Large intestine (tissue), 3 donors: ENCODE measurements around the gene ANLN. TPM values are rescaled to one million over a fixed set of nuclear protein-coding genes. Genes with fewer than 3 reads are reported as not detected.
"Not testable (repeated sequence)": the region's sequence is repeated elsewhere in the genome, so short reads cannot be mapped to it uniquely, and the experiment has no call there.

Source experiments
- DNase-seq, 2 donors: peaks; one replicate each; pipeline versions ENCODE4 v3.0.0 to v3.0.0-alpha.2; 2013
- H3K27ac ChIP-seq: one replicate; pipeline ENCODE4 v1.5.1; 2013; ENCODE audit warnings: low read length
- H3K27me3 ChIP-seq: 2 replicates; pipeline ENCODE4 v1.6.1; 2013; ENCODE audit warnings: low read length; ENCODE audit not compliant: control insufficient read depth, insufficient read depth
- H3K36me3 ChIP-seq: 2 replicates; pipeline ENCODE4 v1.6.1; 2013; ENCODE audit warnings: low read length; ENCODE audit not compliant: control insufficient read depth, insufficient read depth
- H3K4me1 ChIP-seq: one replicate; pipeline ENCODE4 v1.6.1; 2013; ENCODE audit warnings: low read length; ENCODE audit not compliant: control insufficient read depth, insufficient read depth
- H3K4me3 ChIP-seq: one replicate; pipeline ENCODE4 v1.5.1; 2013; ENCODE audit warnings: low read length
- H3K9me3 ChIP-seq: one replicate; pipeline ENCODE4 v1.6.1; 2013; ENCODE audit warnings: mild to moderate bottlenecking, low read depth, low read length, moderate library complexity; ENCODE audit not compliant: control insufficient read depth
- WGBS: methylation state at CpG from one replicate; pipeline ENCODE4 v1.1.5; 2013; ENCODE audit warnings: low lambda C conversion rate; ENCODE audit not compliant: insufficient coverage; 5-methylcytosine and 5-hydroxymethylcytosine counted together
- polyA plus RNA-seq: library from polyadenylated mRNA; unstranded; fragments of 120-200 nt; gene quantifications from one replicate; pipeline ENCODE4 v1.2.1, GENCODE V29; 2013

The ANLN gene
- polyA plus RNA-seq, 1 donor: 19.4 TPM

DNA sequence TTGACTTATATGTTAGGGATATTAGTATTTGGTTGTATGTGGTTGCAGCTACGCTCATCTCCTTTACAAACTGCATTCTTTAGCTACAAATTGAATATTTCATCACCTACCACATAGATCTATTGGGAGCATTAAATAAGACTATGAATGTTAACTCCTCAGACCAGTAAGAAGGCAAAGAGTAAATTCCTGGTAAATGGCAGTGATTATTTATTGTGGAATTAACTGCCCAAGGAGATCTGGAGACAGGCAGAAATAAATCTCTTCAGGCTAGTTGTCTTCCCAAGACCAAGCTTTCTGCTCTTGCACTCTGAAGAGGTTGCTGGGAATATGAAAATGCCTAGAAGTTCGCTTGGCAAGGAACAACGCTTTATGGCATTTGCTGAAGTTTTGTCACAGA lies 74.6 kb downstream of the ANLN start:
- no peak overlapping the region for H3K27ac ChIP-seq
- no peaks in the 10 kb centered on the region for H3K9me3 ChIP-seq
- H3K27me3 ChIP-seq: no peaks in the 10 kb centered on the region
- no peaks in the 10 kb centered on the region for H3K36me3 ChIP-seq
- 100% methylated on average over 1 of the region's 3 CpGs for WGBS
- no peak for DNase-seq
- H3K4me3 ChIP-seq: no peak overlapping the region
- H3K4me1 ChIP-seq: no peaks in the 10 kb centered on the region

DNA sequence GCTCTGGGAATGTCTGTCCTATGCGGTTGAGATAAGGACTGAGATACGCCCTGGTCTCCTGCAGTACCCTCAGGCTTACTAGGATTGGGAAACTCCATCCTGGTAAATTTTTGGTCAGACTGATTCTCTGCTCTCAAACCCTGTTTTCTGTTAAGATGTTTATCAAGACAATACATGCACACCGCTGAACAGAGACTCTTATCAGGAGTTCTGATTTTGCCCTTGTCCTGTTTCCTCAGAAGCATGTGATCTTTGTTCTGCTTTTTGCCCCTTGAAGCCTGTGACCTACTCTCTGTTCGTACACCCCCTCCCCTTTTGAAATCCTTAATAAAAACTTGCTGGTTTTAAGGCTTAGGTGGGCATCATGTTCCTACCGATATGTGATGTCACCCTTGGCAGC lies 76.3 kb downstream of the ANLN start:
- H3K27ac ChIP-seq, H3K9me3 ChIP-seq, DNase-seq, H3K4me1 ChIP-seq, H3K4me3 ChIP-seq, H3K36me3 ChIP-seq, H3K27me3 ChIP-seq: not testable (repeated sequence)
- WGBS: 100% methylated on average over 2 of the region's 5 CpGs

DNA sequence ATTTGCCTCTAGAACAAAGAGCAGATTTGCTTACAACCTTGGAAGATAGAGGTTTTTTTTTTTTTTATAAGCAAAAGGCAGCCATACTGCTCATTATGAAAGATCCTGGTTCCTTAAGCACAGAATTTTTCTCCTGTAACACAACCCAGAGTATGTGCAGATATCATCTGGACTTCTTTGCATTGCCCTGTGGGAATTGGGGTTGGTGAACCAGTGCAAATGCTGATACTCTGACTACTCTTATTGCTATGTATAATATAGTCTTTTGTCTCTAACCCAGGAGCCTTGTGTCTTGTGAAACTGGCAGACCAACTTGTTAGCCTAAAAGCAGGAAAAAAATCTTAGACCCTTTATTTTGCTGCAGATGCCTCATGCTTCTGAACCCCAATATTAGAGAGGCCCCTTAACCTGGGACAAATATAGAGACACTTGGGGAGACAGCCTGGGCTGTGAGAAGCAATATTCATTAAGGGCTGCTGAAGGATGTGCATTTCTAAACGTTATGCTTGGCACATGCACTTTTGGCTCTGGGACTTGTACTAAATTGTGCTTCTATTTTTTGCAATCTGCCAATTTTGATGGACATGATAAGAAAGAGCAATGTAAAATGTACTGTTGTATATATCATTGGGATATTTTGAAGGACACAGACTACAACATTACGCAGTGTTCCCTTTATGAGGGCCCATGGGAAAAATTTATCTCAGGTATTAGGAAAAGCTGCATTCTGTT lies 78.9 kb downstream of the ANLN start:
- Histone ChIP-seq H3K4me3 (no peak overlapping the region), H3K36me3 (no peaks in the 10 kb centered on the region), H3K27ac (no peak overlapping the region), H3K9me3 (no peaks in the 10 kb centered on the region), H3K4me1 (no peaks in the 10 kb centered on the region), H3K27me3 (no peaks in the 10 kb centered on the region)
- no CpG with 5 or more reads among the region's 2 CpGs for WGBS
- DNase-seq: no peak

DNA sequence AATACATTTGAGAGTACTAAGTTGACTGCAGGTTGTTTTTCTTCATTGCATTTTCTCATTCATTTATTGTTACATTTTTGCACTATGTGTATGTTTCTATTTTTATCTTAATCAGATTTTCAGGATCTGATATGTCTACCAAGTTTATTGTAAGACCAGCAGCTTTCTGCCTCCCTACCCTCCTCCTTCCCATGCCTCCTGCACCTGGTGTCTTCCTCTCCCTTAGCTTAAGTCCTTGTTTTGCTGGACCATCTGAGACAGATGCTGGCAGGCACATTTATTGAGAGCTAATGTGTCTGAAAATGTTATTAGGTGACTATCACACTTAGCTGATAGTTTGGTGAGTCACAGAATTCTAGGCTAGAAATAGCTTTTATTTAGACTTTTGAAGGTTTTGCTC lies 79.6 kb downstream of the ANLN start:
- Histone ChIP-seq H3K36me3 (no peaks in the 10 kb centered on the region), H3K4me1 (no peaks in the 10 kb centered on the region), H3K9me3 (no peaks in the 10 kb centered on the region), H3K27me3 (no peaks in the 10 kb centered on the region), H3K27ac (no peak overlapping the region), H3K4me3 (no peak overlapping the region)
- no peak for DNase-seq

DNA sequence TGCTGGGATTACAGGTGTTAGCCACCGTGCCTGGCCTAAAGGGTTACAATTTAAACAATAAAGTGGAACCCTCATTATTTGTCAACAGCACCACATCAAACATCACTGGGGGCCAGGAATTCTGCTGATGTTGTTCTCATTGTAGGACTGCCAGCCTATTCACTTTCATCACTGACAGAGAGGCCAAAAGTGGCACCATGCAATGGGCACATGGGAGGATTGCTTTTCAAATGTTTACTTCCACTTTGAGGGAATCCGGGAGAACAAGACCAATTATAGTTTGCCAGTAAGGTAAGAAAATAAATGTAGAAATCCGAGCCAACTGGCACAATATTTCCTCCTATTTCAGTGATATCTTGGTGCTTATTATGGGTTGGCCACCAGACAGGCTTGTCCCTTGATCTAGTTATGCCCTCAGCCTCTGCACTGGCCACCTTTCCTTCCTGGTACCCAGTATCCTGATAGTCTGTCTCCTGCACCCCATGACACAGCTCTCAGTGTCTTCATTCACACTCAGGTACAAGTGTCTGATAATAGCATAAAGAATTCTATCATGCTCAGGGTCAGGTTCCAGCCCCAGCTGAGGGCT lies 82.6 kb downstream of the ANLN start:
- Histone ChIP-seq H3K27me3 (no peaks in the 10 kb centered on the region), H3K4me3 (no peak overlapping the region), H3K9me3 (no peaks in the 10 kb centered on the region), H3K27ac (no peak overlapping the region), H3K4me1 (no peaks in the 10 kb centered on the region), H3K36me3 (no peaks in the 10 kb centered on the region)
- no CpG with 5 or more reads among the region's 3 CpGs for WGBS
- no peak for DNase-seq

DNA sequence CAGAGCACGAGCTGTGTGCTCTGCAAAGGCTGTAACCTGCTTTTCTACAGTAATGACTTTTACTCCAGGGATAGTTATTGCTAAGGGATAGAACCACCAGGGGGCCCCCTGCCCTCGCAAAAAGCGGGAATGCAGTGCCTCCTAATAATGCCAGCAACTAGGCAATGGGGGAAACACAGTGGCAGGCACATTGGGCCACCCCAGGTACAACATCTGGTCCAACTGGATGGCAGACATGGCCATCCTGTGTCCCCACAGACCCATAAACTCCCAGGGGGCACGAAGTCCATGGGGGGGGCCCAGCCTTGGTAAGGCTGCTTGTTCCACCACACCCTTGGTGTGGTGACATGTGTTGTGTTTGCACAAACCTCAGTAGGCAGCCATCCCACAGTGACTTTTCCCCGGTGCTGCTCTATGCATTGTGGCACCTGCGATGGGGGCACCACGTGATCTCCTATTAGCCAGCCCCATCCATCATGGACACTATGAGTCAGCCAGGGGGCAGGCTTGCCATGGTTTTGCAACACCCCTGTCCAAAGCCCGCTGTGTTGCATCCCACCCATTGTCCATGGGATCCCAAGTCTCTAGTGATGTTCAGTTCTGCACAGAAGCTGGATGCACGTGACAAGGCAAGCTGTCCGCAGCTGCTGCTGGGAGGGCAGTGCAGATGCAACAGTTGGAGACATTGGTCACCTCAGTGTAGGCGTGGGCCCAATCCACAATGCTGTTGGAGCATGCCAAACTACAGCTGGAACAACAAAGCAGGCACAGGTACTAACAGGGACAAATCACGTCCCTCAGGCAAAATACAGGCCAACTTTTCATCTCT lies 84.0 kb downstream of the ANLN start:
- Histone ChIP-seq H3K4me1 (no peaks in the 10 kb centered on the region), H3K4me3 (no peak overlapping the region), H3K36me3 (no peaks in the 10 kb centered on the region), H3K9me3 (no peaks in the 10 kb centered on the region), H3K27me3 (no peaks in the 10 kb centered on the region), H3K27ac (no peak overlapping the region)
- no CpG with 5 or more reads among the region's 12 CpGs for WGBS
- DNase-seq: peak in 1 of 2 donors; percentile 35

DNA sequence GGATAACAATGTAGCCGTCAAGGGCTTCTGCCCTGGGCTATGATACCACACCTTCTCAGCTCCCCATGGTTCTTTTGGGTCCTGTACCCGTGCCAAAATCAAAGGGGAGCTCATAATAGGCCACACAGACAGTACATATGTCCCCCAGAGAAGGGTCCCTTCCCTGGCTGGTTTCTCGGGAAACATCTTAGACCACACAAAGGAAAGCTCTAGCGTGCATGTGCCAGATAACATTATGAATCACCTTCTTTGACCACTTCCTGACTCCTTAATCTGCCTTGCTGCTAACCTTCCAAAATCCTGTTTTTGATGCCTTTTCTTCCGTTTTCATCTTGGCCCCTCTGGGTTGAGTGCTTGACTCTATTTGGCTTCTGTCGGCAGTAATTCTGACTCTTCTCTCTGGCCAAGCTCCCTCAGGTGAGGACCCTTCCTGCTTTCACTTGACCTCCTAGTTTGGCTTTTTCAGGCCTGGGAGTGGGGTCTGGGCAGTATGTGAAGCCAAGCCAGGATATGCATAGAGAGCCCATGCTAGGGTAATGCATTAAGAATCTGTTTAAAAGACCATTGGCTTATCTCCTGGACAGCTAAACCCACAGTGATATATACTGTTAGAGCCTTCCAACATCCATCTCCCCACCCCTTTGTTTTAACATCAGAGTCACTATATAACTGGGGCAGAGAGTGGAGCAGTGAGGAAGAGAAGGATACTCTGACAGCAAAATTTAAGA lies 84.8 kb downstream of the ANLN start:
- Histone ChIP-seq H3K27ac (no peak overlapping the region), H3K4me1 (no peaks in the 10 kb centered on the region), H3K4me3 (no peak overlapping the region), H3K36me3 (no peaks in the 10 kb centered on the region), H3K9me3 (no peaks in the 10 kb centered on the region), H3K27me3 (no peaks in the 10 kb centered on the region)
- no CpG with 5 or more reads among the region's 6 CpGs for WGBS
- no peak for DNase-seq

DNA sequence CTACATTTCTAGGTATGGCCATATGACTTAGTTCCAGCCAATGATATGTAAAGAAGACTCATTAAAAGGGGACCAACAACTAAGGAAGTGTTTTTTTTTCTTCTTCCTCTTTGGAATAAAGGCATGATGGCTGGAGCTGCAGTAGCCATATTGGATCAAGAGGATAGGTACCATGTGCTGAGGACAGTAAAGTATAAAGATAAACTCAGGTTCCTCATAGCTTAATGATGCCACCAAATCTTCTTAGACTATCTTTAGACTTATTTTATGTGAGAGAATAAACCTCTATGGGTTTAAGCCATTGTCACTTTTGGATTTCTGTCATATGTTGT lies 85.3 kb downstream of the ANLN start:
- H3K36me3 ChIP-seq: no peaks in the 10 kb centered on the region
- H3K27ac ChIP-seq: no peak overlapping the region
- no peaks in the 10 kb centered on the region for H3K4me1 ChIP-seq
- H3K27me3 ChIP-seq: no peaks in the 10 kb centered on the region
- H3K9me3 ChIP-seq: no peaks in the 10 kb centered on the region
- no peak overlapping the region for H3K4me3 ChIP-seq
- no peak for DNase-seq

DNA sequence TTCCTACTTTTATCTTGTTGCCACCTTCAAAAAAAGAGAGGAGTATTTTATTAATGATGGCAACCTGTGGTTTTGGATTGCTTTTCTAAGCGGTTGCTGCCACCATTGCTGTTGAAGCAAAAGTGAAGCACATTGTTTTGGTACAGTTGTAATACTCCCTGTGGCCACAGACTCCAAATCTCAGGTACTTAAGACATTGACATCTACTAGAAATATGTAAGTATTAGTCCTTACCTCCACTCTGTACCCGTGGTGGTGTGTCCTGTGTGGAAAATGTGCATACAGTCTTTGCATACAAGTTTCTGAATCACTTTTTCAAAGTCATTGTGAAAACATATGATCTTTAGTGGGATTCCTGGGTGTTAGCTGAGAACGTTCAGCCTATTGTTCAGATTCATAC lies 85.7 kb downstream of the ANLN start:
- Histone ChIP-seq H3K36me3 (no peaks in the 10 kb centered on the region), H3K4me1 (no peaks in the 10 kb centered on the region), H3K9me3 (no peaks in the 10 kb centered on the region), H3K27me3 (no peaks in the 10 kb centered on the region), H3K4me3 (no peak overlapping the region), H3K27ac (no peak overlapping the region)
- DNase-seq: no peak
- WGBS: no CpG with 5 or more reads among the region's 3 CpGs

DNA sequence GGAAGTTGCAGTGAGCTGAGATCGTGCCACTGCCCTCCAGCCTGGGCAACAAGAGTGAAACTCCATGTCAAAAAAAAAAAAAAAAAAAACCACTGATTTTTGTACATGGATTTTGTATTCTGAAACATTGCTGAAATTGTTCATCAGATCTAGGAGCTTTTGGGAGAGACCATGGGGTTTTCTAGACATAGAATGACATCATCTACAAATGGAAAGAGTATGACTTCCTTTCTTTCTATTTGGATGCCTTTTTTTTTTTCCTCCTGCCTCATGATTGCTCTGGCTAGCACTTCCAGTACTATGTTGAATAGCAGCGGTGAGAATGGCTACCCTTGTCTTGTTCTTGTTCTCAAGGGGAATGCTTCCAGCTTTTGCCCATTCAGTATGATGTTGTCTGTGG lies 89.1 kb downstream of the ANLN start:
- Histone ChIP-seq H3K4me1 (no peaks in the 10 kb centered on the region), H3K27ac (no peak overlapping the region)

More for the DNA sequence above, 89.1 kb downstream of the ANLN start:
- H3K9me3 ChIP-seq: no peaks in the 10 kb centered on the region
- no CpG with 5 or more reads among the region's 2 CpGs for WGBS
- no peaks in the 10 kb centered on the region for H3K36me3 ChIP-seq
- no peak overlapping the region for H3K4me3 ChIP-seq
- no peaks in the 10 kb centered on the region for H3K27me3 ChIP-seq
- no peak for DNase-seq
